NCI-H2196 (cell line): ENCODE results near the gene DSTN.

ENCODE experiments used
- DNase-seq: peaks from one replicate; lab custom pipeline; 2025; ENCODE audit not compliant: unreplicated experiment; lab: John Stamatoyannopoulos, UW

DSTN gene

DNA sequence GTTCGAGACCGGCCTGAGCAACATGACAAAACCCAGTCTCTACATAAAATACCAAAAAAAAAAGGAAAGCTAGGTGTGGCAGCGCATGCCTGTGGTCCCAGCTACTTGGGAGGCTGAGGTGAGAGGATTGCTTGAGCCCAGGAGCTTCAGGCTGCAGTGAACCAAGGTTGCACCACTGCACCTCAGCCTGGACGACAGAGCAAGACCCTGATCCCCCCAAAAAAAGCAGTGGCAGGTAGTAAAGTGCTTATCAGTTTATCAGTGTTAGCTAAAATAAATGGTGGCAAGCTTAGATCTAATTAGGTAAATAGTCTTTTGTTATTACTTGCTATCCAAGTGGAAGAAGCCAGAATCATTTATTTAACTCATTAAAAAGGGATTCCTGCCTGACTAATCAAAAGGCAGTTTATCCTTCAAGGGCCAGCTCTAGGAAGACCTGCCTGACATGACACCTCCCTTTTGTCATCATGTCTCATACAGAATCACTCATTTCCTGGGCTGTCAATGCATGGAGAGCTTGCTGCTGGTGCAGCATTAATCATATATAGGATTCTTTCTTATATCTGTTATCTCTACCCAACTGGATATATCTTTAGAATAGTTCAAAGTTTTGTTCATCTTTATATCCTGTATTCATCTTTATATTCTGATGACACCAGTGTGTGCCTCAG lies 9.6 kb downstream of the DSTN start:
- DNase-seq = no peak

DNA sequence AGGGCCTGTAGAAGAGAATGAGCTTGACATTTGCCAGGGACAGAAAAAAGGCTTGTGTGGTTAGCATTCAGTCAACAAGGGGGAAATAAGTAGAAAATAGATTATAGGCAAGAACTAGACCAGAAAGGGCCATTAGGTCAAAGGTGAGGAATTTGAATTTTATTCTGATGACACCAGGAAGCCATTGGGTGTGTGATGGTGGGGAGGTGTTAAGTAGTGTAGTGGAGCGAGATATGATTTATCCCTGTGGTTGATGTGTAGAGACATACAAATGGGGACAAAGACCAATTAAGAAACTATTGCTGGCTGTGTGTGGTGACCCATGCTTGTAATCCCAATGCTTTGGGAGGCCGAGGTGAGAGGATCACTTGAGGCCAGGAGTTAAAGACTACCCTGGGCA lies 11.0 kb downstream of the DSTN start:
- no peak for DNase-seq

DNA sequence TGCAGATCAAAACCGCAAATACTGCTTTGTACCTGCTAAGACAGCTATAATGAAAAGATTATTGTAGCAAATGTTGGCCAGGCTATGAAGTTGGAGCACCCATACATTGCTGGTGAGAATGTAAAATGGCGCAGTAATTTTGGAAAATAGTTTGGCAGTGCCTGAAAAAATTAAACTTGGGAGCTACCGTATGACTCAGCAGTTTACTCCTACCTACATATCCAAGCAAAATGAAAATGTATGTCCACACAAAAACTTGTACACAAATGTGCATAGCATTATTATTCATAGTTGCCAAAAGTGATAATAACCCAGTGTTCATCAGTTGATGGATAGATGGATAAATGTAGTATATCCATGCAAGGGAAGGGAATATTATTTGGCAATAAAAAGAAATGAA lies 13.3 kb downstream of the DSTN start:
- no peak for DNase-seq

DNA sequence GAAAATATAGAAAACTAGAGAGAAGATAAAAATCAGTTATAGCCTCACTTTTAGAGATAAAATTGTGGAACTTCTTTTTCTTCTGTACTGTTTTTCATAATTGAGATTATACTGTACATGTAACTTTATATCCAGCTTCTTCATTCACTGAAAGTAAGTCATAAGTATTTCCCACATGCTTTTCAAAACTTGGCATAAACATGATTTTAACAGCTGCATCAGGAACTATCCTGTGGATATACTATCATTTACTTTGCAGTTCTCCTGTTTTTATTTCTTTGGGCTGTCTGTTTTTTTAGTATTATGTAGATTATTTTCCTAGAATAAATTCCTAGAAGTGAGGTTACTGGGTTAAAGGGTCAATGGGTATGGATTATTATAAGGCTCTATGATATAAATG lies 14.8 kb downstream of the DSTN start:
- DNase-seq = no peak

DNA sequence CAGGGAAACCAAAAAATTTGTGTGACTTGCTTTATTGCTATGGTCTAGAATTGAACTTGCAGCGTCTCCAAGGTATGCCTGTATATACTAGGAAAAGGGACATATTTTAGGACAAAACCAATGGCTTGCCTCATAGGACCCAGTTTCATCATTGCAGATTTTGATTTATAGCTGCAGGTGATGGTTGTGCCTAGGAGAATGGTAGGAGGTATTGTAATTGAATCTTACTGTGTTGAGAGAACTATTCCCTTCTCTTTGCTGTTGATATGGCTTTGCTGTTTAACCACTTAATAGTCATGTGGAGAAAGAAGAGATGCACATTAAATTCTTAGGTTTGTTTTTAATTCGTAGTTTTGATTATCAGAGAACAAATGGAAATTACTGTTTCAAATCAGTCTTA lies 16.4 kb downstream of the DSTN start:
- no peak for DNase-seq

- DNase-seq = no peak
Observed at GRCh38 chr20:17587148-17587547, 17.3 kb downstream of the DSTN start.

DNA sequence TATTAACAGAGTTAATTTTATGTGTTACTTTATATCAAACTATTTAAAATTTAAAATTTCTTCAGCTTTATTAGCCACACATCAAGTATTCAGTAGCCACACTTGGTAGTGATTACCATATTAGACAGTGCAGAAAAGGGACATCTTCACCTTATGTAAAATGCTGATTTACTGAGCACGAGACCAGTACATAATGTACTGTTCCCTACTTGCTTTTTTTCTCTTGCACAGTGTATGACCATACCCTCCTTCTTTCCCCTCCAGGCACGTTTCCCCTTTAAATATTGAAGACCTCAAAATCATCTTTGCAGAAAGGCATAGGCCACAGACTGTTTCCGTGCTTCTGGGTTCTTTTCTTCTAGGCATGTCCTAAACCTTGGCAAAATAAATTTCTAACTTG lies 17.9 kb downstream of the DSTN start:
- DNase-seq = no peak

DNA sequence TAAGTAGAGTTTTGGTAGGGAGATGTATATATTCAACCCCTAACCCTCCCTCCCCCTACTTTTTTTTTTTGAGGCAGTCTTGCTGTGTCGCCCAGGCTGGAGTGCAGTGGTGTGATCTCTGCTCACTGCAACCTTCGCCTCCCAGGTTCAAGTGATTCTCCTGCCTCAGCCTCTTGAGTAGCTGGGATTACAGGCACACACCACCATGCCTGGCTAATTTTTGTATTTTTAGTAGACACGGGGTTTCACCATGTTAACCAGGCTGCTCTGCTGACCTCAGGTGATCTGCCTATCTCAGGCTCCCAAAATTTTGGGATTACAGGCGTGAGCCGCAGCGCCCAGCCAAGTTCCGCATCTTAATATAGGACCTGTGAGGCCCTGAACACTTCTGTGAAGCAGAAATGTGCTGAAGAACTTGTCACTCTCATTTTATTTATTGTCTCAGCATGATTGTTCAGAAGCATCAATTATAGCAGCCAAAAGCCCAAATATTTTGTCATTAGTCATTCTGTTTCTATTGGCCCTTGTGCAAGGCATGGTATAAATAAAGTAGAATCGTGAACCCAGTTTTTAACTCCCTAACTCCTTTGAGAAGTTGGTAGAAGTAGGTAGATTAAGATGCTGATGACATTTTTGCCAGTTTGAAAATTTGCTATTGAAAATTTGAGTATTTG lies 19.4 kb downstream of the DSTN start:
- no peak for DNase-seq

DNA sequence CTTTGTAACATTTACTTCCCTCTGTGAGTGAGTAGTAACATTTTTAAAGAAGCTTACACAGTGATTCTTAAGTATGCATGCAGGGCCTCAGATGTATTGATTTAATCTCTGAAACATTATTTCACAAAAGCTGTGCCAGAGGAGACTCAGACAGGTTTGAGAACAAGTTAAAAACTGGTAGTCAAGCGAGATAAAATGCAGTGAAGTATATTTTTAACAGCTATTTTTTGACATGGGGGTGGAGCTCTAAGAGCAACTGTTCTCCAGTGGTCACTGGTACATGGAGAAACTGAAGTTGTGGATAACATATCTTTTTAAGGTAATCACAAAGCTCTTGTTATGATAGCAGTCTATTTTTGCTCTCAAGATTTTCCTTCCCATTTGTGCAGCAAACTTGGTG lies 20.4 kb downstream of the DSTN start:
- DNase-seq = no peak

DNA sequence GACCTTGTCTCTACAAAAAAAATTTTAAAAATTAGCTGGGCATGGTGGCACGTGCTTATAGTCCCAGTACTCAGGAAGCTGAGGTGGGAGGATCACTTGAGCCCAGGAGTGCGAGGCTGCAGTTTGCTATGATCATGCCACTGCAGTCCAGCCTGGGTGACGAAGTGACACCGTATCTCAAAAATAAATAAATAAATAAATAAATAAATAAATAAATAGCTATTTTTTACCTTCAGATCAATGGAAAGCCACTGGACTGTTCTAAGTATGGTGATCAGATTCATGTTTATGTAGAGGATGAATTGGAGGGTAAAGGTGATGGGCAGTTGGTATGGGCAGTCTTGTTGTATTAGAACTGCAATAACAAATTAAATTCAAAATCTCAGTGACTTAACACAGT lies 24.0 kb downstream of the DSTN start:
- no peak for DNase-seq

DNA sequence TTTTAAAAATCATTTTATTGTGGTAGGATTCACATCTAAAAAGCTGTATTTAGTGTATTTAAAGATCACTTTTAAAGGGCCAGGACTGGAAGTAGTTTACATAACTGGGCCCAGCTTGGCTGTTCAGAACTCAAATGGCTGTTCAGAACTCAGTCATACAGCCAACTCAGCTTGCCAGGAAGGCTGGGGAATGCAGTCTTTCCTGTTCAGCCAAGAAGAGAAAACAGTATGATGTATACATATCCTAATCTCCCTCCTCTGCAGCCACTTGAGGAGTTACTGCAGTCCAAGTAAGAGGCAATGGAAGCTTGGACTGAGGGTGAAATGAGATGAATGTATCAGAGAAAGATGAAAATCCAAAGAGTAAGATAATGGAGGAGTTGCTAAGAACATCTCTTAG lies 24.6 kb downstream of the DSTN start:
- peak; percentile 36 for DNase-seq

DNA sequence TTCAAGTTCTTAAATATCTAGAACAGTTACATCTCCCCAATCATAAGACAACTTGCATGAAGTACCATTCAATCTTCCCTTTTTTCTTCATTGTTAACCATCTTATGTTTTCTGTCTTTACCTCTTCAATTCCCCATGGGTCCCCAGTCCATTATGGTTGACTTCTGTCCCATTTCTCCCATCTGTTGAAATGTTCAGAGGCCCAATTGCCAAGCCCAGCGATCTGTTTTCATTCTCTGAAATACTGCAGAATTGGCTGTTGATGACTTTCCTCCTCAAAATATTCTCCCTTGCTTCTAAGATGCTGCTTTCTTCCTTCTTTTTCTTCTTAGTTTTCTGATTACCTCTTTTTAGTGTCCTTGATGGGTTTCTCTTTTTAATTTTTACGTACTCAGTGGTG lies 26.0 kb downstream of the DSTN start:
- DNase-seq = no peak

DNA sequence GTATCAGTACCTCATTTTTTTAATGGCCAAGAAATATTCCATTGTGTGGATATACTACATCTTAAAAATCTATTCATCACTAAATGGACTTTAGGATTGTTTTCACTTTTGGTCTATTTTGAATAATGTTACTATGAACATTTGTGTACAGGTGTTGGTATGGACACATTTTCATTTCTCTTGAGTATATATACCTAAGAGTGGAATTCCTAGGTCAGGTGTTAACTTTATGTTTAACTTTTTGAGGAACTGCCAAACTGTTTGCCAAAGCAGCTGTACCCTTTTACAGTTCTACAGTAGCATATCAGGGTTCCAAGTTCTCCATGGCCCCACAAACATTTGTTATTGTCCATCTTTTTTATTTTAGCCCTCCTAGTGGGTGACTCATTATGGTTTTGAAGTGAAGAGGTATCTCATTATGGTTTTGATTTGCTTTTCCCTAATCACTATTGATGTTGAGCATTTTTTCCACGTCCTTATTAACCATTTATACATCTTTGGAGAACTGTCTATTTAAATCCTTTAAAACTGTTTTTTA lies 28.2 kb downstream of the DSTN start:
- no peak for DNase-seq

- no peak for DNase-seq
Observed at GRCh38 chr20:17601957-17602356, 32.1 kb downstream of the DSTN start.

GRCh38 chr20:17602493-17602892 lies 32.6 kb downstream of the DSTN start:
- DNase-seq = no peak

GRCh38 chr20:17605131-17605660 lies 35.3 kb downstream of the DSTN start:
- DNase-seq = no peak

GRCh38 chr20:17606001-17606400 lies 36.1 kb downstream of the DSTN start:
- no peak for DNase-seq

DNA sequence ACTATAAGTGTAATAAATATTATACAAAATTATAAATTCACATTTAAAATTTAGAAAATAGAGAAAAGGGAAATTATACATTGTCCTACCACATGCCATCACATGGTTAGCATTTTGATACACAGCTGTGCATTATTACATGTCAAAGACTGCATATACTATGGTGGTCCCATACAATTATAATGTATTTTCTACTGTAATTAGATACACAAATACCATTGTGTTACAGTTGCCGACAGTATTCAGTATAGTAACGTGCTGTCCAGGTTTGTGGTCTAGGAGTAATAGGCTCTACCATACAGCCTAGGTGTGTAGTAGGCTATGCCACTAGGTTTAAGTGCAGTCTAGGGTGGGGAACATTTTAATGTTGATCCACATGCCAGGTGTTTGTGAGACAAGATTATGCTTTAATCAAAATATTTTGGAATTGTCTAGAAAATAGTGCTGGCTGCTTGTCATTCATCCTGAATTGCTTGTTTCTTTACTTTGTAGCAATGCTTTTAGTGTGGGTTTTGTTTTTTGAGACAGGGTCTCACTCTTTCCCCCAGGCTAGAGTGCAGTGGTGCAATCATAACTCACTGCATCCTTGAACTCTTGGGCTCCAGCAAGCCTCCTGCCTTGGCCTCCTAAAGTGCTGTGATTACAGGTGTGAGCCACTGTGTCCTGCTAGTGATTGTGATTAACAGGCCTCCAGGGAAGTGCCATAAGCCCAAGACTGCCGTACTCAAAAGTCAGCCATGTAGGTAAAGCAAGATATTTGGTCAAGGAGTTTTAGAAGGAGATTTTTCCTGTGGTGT lies 39.0 kb downstream of the DSTN start:
- no peak for DNase-seq

DNA sequence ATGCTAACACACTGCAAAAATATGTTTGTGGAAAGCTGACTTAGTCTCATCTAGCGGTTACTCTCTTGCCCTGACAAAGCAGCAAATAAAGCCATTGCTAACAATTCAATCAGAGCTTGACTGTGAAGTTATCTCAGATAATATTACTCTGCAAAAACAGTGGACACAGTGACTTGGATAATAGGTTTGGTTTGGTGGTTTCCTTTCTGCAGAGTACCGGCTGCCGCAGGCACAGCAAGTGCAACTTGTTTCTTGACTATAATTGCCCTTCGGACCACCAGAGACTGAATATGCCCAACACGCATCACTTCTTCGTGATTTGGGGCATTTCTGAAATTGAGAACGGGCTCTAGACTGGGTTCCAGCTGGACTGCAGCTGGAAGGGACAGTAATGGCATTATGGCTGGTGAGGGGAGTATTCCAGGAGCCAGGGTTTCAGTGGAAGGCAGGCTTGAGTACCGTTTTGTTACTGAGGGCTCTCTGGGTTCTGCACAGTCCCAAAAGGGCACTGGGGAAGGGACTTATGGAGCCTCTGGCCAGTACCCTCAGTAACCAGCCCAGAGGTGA lies 40.0 kb downstream of the DSTN start:
- DNase-seq = no peak

DNA sequence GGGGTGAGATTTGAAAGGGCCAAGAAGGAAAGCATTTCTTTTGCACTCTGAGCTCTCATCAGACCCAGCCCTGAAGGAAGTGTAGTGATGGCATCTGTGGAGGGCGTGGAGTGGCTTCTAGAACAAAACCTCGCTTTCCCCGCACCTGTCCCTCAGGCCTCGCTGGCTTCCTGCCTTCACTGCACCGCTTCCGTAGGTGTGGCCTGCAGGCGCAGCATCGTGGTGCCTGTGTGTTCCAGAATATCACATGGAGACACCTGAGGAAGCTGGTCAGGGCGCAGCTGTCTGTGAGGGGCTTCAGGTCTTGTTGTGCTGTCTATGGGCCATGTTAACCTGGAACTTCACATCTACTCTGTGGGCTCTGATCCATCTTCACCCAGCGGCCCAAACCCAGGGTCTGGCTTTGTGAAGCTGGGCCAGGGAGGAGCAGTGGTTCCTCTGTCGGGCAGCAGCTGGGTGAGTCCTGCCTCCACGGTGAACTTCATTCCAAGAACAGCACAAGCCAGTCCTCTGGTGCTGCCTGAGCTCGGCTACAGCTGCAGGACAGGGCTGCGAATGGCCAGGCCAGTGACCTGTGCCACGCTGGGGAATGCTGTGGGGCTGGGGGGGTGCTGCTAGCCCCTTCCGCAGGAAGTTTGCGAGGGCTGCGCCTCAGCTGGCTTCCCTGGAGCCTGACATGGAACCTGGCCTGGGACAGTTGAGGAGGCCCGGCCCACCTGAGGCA lies 40.9 kb downstream of the DSTN start:
- peak; percentile 10 for DNase-seq

GRCh38 chr20:17611290-17611539 lies 41.3 kb downstream of the DSTN start:
- peak; percentile 37 for DNase-seq
